ENCODE results near the gene TJP1.

DNA sequence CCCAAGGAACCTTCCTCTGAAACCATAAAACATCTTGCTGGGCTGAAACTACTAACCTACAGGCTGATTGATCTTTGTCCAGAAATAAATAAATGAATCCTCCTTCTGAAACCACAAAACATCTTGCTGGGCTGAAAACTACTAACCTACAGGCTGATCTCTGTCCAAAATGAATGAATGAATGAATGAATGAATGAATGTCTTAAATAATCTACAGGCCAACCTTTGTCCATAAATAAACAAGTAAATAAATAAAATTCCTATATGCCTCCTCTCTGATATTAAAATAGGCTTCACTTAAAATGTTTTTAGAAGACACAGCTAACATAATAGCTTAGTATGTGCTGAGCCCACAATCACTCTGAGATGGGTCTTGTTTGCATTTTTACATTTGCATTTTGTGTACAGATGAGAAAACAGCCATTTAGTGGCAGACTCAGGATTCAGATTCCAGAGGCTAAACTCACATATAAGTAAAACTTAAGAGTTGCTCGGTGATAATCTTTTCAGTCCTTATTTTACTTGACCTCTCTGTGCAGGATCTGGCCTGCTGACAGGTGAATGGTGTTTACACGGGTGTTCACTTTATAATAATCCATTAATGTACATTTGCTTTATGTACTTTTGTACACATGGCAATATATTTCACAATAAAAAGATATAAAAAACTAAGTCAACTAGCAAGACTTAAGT lies 10.4 kb downstream of the TJP1 start:
- TF ChIP-seq POLR2A (IDR thresholded peaks at IDR 0.05; ENCODE audit: low read depth, low read length): no peak
- TF ChIP-seq POLR2AphosphoS5 (IDR thresholded peaks at IDR 0.05; ENCODE audit: low read depth, low read length): no peak
- TF ChIP-seq TAF1 (IDR thresholded peaks at IDR 0.05; ENCODE audit: low read depth, low read length): no peak
- TF ChIP-seq SPI1 (IDR thresholded peaks at IDR 0.05; ENCODE audit: low read depth, low read length): no peak
- TF ChIP-seq POU2F2 (IDR thresholded peaks at IDR 0.05; ENCODE audit: low read depth, low read length): no peak
- TF ChIP-seq PAX5 (IDR thresholded peaks at IDR 0.05; ENCODE audit: insufficient read depth, low read length, severe bottlenecking): no peak
